Measurements from ENCODE around the gene ZBTB25. TPM values are rescaled to one million over a fixed set of nuclear protein-coding genes. Genes with fewer than 3 reads are reported as not detected.
A peak's percentile ranks its signal among the peaks of the same experiment; 100 is the strongest.

ZBTB25 gene
- 10 to 100 TPM; 26.2 to 28.2 TPM for total RNA-seq

DNA sequence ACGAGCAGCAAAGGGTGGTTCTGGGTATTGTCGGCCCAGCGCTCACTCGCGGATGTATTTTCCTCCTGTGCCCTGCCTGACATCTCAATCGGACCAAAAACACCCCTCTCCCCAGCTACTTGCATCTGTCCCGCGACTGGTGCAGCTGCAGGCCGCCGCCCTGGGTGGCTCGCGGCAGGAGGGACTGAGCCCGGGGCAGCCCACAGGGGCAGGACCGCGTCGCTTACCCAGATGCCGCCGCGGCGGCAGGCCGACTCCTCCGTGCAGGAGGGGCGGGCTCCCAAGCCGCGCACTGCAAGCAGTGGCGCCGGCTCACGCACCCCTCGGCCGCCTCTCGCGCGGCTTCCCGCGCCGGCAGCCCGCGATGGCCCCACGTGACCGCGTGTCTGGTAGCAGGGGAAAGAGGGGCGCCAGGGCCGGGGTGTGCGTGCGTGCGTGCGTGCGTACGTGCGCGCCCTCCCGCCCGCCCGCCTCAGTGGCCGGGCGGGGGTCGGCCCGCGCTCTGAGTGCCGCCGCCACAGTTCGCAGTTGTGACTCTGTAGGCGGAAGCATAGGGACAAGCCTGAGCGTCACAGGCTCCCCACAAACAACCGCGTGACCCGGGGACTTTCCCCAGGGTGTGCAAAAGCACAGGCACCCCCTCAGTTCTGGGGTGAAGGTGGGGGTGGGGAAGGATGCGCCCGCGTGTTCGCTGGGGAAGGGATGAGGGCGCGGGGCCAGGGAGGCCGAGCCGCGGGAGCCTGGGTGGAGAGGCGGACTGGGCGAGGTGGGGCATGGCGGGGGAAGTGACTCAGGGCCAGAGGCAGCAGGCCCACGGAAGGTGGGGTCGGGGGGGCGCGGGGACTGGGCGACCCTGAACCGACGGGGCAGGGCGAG, at the start of gene ZBTB25:
Gene ZBTB25 (minus strand): TSS at position 405 of the 876 bp plus-strand sequence. CDS start 13,305 bp downstream, outside the sequence.
- peak within 1 kb of the TSS; percentile 96 for H3K4me3 Mint-ChIP-seq
- no peaks in the 10 kb centered on the region for H3K9me3 Mint-ChIP-seq (ENCODE audit: insufficient read depth)
- ChIA-PET POLR2A (interaction anchor here (0.9 to 5.6 kb wide), 19 partner anchors 7 to 166 kb away, joined by 3 to 55 read pairs (median 7); partner anchors contain the start of genes HSPA2 and MTHFD1), CTCF (interaction anchor here (0.9 to 2.7 kb wide), 8 partner anchors 7 to 160 kb away, joined by 3 to 22 read pairs (median 6); partner anchors contain the start of genes HSPA2 and MTHFD1)
- peaks cover 63% of the 10 kb centered on the region for H3K36me3 Mint-ChIP-seq (ENCODE audit: low read depth)
- ATAC-seq (peak; percentile 72), DNase-seq (peak; percentile 97)
- H3K27ac Mint-ChIP-seq, result peak within 1 kb of the TSS; percentile 100
- H3K4me1 Mint-ChIP-seq (ENCODE audit: low read depth), result peaks cover 50% of the 10 kb centered on the region
- H3K27me3 Mint-ChIP-seq (ENCODE audit: low read depth), result no peaks in the 10 kb centered on the region

DNA sequence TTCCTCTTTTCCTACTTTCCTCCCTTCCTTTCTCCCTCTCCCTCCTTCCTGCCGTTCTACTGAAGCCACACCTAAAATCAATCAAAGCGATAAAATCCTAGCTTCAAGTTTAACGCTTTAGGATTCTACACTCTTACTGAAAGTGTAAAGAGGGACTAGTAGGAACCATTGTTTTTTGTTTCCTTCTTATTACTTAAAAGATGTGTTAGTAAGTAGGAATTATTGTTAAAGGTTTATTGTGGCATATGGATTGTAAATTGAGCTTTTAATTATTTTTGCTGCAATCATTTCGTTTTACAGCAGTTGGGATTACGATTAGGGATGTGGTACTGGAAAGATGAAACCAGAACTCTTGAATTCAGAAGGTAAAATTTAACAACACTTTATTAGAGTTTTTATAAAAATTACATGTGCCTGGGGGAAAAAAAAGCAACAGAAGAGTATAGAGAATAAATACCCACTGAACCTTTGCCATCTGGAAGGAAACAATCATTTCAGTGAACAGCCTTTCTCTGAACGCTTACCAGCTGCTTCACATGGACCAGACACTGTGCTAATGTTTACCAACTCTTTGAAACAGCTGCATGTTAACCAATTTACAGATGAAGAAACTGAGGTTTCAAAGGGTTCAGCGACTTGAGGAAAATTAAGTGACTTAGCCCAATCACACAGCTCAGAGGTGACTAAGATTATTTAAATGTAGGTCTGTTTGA, 47.1 kb upstream of the ZBTB25 start:
- Mint-ChIP-seq H3K27ac (peak overlapping the region; percentile 45), H3K36me3 (ENCODE audit: low read depth) (no peaks in the 10 kb centered on the region), H3K4me1 (ENCODE audit: low read depth) (peaks cover 14% of the 10 kb centered on the region), H3K4me3 (peak overlapping the region; percentile 48), H3K9me3 (ENCODE audit: insufficient read depth) (no peaks in the 10 kb centered on the region), H3K27me3 (ENCODE audit: low read depth) (peaks cover 46% of the 10 kb centered on the region)
- ChIA-PET CTCF (interaction anchor here (1.2 to 1.5 kb wide), 3 partner anchors 86 to 341 kb away, joined by 3 to 4 read pairs (median 3); no protein-coding TSS in a partner anchor), POLR2A (interaction anchor here (1.2 kb wide), 1 partner anchor 11 kb away, joined by 4 read pairs; the partner anchor contains the start of gene HSPA2)
- ATAC-seq (no peak), DNase-seq (no peak)

GRCh38 chr14:64549791-64550620, 46.4 kb upstream of the ZBTB25 start, which contains the start of gene PPP1R36:
TSS of gene PPP1R36 (plus strand) at chr14:64549961. CDS start at chr14:64549998, 37 bp downstream.
- peak; percentile 55 for DNase-seq
- CTCF ChIA-PET, result interaction anchor here (1.2 to 1.5 kb wide), 3 partner anchors 87 to 342 kb away, joined by 3 to 4 read pairs (median 3); no protein-coding TSS in a partner anchor
- no peaks in the 10 kb centered on the region for H3K36me3 Mint-ChIP-seq (ENCODE audit: low read depth)
- peak within 1 kb of the TSS; percentile 45 for H3K27ac Mint-ChIP-seq
- ATAC-seq, result peak; percentile 97
- H3K9me3 Mint-ChIP-seq (ENCODE audit: insufficient read depth), result no peaks in the 10 kb centered on the region
- POLR2A ChIA-PET, result no interaction called here
- peaks cover 14% of the 10 kb centered on the region for H3K4me1 Mint-ChIP-seq (ENCODE audit: low read depth)
- peak within 1 kb of the TSS; percentile 48 for H3K4me3 Mint-ChIP-seq
- H3K27me3 Mint-ChIP-seq (ENCODE audit: low read depth), result peaks cover 40% of the 10 kb centered on the region

DNA sequence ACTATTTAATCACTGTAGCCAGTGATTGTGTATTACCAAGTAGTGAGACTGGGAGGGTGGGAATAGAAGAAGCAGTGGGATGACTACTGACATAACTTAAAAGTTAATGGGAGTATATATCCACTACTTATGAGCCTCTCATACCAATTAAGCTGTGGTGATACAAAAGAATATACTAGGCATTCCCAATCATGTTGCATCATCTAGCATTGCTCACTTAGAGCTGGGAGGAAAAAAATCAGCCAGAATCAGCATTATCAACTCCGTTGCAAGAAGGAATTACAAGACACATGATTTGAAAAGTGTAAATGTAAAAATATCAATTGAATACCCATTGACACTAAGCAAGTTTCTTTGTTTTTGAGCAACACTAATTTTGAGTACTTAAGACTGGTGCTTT, 45.4 kb upstream of the ZBTB25 start:
- no peaks in the 10 kb centered on the region for H3K36me3 Mint-ChIP-seq (ENCODE audit: low read depth)
- DNase-seq, result no peak
- H3K9me3 Mint-ChIP-seq (ENCODE audit: insufficient read depth), result no peaks in the 10 kb centered on the region
- peaks cover 14% of the 10 kb centered on the region for H3K4me1 Mint-ChIP-seq (ENCODE audit: low read depth)
- ATAC-seq, result no peak
- H3K27me3 Mint-ChIP-seq (ENCODE audit: low read depth), result peaks cover 44% of the 10 kb centered on the region
- ChIA-PET CTCF (no interaction called here), POLR2A (no interaction called here)
- no peak overlapping the region for H3K27ac Mint-ChIP-seq
- H3K4me3 Mint-ChIP-seq, result peak overlapping the region; percentile 41

DNA sequence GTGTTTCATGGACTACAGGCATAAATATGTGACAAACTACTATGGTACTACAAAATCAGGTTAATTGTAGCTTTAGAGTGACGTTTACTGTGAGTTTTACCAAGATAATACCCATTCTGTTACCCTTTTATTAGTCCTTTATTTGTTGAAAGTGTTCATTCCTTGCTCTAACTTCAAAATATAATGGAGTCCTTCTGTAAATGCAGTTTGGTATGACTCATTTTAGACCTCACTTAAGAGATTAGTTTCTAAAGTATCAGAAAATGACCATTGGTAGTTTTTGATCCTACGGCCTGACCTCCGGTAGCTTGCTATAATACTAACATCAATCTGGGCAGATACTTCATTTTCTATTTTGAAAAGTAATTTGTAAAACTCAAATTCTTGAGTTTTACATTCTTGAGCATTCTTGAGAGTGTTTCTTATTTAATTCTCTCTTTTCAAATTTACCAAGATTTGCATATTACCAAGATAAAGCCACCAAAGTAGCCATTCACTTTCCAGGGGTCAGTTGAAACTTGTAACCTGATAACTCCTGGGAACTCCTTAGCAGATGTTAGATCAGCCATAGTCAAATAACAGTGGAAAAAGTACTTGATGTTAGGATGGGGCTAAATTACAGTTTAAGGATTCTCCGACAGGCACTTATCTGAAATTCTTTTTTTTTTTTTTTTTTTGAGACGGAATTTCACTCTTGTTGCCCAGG, 41.1 kb upstream of the ZBTB25 start:
- ChIA-PET CTCF (interaction anchor here (0.7 to 1.3 kb wide), 2 partner anchors 9 to 366 kb away, joined by 3 read pairs; no protein-coding TSS in a partner anchor), POLR2A (no interaction called here)
- Mint-ChIP-seq H3K4me3 (no peak overlapping the region), H3K9me3 (ENCODE audit: insufficient read depth) (no peaks in the 10 kb centered on the region), H3K36me3 (ENCODE audit: low read depth) (peaks cover 21% of the 10 kb centered on the region), H3K27me3 (ENCODE audit: low read depth) (peaks cover 50% of the 10 kb centered on the region), H3K4me1 (ENCODE audit: low read depth) (peaks cover 36% of the 10 kb centered on the region), H3K27ac (no peak overlapping the region)
- DNase-seq (no peak), ATAC-seq (no peak)

DNA sequence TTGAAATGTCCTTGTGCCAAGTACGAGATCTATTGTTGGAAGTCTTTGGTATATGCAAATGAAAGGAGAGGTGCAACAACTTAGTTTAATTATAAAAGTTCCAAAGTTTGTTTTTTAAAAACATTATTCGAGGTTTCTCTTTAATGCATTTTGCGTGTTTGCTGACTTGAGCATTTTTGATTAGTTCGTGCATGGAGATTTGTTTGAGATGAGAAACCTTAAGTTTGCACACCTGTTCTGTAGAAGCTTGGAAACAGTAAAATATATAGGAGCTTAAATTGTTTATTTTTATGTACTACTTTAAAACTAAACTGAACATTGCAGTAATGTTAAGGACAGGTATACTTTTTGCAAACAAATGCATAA, 39.2 kb upstream of the ZBTB25 start:
- POLR2A ChIA-PET, result no interaction called here

DNA sequence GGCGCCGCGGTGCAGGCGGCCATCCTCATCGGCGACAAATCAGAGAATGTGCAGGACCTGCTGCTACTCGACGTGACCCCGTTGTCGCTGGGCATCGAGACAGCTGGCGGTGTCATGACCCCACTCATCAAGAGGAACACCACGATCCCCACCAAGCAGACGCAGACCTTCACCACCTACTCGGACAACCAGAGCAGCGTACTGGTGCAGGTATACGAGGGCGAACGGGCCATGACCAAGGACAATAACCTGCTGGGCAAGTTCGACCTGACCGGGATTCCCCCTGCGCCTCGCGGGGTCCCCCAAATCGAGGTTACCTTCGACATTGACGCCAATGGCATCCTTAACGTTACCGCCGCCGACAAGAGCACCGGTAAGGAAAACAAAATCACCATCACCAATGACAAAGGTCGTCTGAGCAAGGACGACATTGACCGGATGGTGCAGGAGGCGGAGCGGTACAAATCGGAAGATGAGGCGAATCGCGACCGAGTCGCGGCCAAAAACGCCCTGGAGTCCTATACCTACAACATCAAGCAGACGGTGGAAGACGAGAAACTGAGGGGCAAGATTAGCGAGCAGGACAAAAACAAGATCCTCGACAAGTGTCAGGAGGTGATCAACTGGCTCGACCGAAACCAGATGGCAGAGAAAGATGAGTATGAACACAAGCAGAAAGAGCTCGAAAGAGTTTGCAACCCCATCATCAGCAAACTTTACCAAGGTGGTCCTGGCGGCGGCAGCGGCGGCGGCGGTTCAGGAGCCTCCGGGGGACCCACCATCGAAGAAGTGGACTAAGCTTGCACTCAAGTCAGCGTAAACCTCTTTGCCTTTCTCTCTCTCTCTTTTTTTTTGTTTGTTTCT, 38.6 kb upstream of the ZBTB25 start:
- Mint-ChIP-seq H3K27me3 (ENCODE audit: low read depth) (peaks cover 41% of the 10 kb centered on the region), H3K36me3 (ENCODE audit: low read depth) (peaks cover 21% of the 10 kb centered on the region), H3K27ac (no peak overlapping the region), H3K9me3 (ENCODE audit: insufficient read depth) (no peaks in the 10 kb centered on the region), H3K4me1 (ENCODE audit: low read depth) (peaks cover 33% of the 10 kb centered on the region), H3K4me3 (peak overlapping the region; percentile 89)
- POLR2A ChIA-PET, result interaction anchor here (0.8 to 3.1 kb wide), 2 partner anchors 10 to 38 kb away, joined by 3 to 16 read pairs; partner anchors contain the start of genes ZBTB1 and ZBTB25
- DNase-seq (peak; percentile 28), ATAC-seq (no peak)
- CTCF ChIA-PET, result interaction anchor here (1.2 to 3.9 kb wide), 4 partner anchors 12 to 94 kb away, joined by 3 to 21 read pairs (median 6); no protein-coding TSS in a partner anchor

More for the DNA sequence above, 39.2 kb upstream of the ZBTB25 start:
- ATAC-seq, result no peak
- DNase-seq, result no peak
- H3K4me1 Mint-ChIP-seq (ENCODE audit: low read depth), result peaks cover 33% of the 10 kb centered on the region
- H3K36me3 Mint-ChIP-seq (ENCODE audit: low read depth), result peaks cover 21% of the 10 kb centered on the region
- peaks cover 41% of the 10 kb centered on the region for H3K27me3 Mint-ChIP-seq (ENCODE audit: low read depth)
- CTCF ChIA-PET, result interaction anchor here (1.4 to 2.1 kb wide), 2 partner anchors 11 to 93 kb away, joined by 5 to 6 read pairs; no protein-coding TSS in a partner anchor
- peak overlapping the region; percentile 89 for H3K4me3 Mint-ChIP-seq
- H3K27ac Mint-ChIP-seq, result no peak overlapping the region
- H3K9me3 Mint-ChIP-seq (ENCODE audit: insufficient read depth), result no peaks in the 10 kb centered on the region

DNA sequence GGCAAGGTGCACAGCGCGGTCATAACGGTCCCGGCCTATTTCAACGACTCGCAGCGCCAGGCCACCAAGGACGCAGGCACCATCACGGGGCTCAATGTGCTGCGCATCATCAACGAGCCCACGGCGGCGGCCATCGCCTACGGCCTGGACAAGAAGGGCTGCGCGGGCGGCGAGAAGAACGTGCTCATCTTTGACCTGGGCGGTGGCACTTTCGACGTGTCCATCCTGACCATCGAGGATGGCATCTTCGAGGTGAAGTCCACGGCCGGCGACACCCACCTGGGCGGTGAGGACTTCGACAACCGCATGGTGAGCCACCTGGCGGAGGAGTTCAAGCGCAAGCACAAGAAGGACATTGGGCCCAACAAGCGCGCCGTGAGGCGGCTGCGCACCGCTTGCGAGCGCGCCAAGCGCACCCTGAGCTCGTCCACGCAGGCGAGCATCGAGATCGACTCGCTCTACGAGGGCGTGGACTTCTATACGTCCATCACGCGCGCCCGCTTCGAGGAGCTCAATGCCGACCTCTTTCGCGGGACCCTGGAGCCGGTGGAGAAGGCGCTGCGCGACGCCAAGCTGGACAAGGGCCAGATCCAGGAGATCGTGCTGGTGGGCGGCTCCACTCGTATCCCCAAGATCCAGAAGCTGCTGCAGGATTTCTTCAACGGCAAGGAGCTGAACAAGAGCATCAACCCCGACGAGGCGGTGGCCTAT, 37.8 kb upstream of the ZBTB25 start:
- Mint-ChIP-seq H3K27ac (no peak overlapping the region), H3K4me1 (ENCODE audit: low read depth) (peaks cover 33% of the 10 kb centered on the region), H3K27me3 (ENCODE audit: low read depth) (peaks cover 41% of the 10 kb centered on the region), H3K9me3 (ENCODE audit: insufficient read depth) (no peaks in the 10 kb centered on the region), H3K4me3 (peak overlapping the region; percentile 89), H3K36me3 (ENCODE audit: low read depth) (peaks cover 21% of the 10 kb centered on the region)
- ChIA-PET CTCF (interaction anchor here (0.6 to 3.9 kb wide), 4 partner anchors 13 to 197 kb away, joined by 3 to 21 read pairs (median 4); no protein-coding TSS in a partner anchor), POLR2A (interaction anchor here (0.8 to 3.1 kb wide), 2 partner anchors 11 to 37 kb away, joined by 3 to 16 read pairs; partner anchors contain the start of genes ZBTB1 and ZBTB25)
- peak; percentile 23 for DNase-seq
- ATAC-seq, result no peak
